ENCODE data around the gene XRCC5.

DNA sequence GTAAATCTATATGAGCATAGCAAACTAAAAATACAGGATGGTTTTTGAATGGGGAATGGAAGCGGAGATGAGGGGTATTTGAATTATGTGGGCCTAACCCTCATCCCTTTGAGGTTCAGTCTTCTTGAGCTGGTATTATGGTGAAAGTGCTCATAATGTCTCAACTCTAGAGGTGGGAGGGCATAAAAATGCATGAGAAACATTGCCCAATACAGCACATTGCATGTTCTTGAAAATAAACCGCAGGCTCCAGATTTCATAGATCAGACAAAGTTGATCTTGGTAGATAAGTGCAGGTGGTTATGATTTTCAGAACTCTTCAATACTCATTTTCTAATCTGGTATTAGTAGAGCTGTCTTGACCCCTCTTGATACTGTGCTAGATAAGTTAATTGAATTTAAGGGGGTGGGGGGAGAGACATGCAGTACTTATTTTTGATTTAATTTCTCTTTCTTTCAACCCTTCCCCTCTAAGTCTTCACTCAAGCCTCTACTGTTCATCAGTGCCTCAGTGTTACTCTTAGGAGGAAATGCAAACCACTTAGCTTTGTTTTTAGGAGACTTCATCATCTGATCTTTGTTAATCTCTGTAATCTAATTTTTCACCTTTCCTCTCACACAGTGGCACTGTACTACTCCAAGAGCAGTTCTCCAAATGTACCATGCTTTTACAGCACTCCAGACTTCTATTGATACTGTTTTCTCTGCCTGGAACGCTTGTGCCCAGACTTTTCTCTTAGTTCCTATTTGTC is 22.2 kb downstream of the XRCC5 start:
- TF ChIP-seq, protein P1, sequence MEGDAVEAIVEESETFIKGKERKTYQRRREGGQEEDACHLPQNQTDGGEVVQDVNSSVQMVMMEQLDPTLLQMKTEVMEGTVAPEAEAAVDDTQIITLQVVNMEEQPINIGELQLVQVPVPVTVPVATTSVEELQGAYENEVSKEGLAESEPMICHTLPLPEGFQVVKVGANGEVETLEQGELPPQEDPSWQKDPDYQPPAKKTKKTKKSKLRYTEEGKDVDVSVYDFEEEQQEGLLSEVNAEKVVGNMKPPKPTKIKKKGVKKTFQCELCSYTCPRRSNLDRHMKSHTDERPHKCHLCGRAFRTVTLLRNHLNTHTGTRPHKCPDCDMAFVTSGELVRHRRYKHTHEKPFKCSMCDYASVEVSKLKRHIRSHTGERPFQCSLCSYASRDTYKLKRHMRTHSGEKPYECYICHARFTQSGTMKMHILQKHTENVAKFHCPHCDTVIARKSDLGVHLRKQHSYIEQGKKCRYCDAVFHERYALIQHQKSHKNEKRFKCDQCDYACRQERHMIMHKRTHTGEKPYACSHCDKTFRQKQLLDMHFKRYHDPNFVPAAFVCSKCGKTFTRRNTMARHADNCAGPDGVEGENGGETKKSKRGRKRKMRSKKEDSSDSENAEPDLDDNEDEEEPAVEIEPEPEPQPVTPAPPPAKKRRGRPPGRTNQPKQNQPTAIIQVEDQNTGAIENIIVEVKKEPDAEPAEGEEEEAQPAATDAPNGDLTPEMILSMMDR (IDR thresholded peaks at IDR 0.05): no peak
- no peak for TF ChIP-seq POLR2A (IDR thresholded peaks at IDR 0.05)
